Measurements from ENCODE around the gene UGT1A8. TPM values are rescaled to one million over a fixed set of nuclear protein-coding genes. Genes with fewer than 3 reads are reported as not detected.

Gene UGT1A8
- total and polyA plus RNA-seq, 2 experiments from 2014 or later = 0.45 TPM; not detected in 1

DNA sequence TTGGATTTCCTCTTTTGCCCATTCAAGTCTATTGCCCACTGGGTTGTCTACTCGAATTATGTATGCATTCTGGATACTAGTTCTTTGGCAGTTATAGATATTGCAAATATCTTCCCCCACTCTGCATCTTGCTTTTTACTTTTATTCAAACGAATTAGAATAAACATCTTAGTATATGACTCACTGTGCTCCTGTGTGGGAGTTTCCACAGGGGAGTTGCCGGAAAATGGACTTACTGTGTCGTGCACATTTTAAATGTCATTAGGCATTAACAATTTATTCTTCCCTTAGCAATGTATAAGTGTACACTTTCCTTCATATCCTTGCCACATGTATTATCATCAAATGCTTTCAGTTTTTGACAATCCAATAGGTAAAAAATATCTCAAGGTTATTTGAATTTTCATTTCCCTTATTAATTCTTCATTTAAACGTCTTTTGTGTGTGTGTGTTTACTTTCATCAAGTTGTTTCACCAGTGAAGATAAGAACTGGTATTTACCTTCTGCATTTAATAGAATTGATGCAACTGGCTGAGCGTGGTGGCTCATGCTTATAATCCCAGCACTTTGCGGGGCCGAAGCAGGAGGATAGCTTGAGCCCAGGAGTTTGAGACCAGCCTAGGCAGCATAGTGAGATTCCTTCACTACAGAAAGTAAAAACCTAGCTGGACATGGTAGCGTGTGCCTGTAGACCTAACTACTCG lies 90.7 kb downstream of the UGT1A8 start (continued):
- TF ChIP-seq, protein P1, sequence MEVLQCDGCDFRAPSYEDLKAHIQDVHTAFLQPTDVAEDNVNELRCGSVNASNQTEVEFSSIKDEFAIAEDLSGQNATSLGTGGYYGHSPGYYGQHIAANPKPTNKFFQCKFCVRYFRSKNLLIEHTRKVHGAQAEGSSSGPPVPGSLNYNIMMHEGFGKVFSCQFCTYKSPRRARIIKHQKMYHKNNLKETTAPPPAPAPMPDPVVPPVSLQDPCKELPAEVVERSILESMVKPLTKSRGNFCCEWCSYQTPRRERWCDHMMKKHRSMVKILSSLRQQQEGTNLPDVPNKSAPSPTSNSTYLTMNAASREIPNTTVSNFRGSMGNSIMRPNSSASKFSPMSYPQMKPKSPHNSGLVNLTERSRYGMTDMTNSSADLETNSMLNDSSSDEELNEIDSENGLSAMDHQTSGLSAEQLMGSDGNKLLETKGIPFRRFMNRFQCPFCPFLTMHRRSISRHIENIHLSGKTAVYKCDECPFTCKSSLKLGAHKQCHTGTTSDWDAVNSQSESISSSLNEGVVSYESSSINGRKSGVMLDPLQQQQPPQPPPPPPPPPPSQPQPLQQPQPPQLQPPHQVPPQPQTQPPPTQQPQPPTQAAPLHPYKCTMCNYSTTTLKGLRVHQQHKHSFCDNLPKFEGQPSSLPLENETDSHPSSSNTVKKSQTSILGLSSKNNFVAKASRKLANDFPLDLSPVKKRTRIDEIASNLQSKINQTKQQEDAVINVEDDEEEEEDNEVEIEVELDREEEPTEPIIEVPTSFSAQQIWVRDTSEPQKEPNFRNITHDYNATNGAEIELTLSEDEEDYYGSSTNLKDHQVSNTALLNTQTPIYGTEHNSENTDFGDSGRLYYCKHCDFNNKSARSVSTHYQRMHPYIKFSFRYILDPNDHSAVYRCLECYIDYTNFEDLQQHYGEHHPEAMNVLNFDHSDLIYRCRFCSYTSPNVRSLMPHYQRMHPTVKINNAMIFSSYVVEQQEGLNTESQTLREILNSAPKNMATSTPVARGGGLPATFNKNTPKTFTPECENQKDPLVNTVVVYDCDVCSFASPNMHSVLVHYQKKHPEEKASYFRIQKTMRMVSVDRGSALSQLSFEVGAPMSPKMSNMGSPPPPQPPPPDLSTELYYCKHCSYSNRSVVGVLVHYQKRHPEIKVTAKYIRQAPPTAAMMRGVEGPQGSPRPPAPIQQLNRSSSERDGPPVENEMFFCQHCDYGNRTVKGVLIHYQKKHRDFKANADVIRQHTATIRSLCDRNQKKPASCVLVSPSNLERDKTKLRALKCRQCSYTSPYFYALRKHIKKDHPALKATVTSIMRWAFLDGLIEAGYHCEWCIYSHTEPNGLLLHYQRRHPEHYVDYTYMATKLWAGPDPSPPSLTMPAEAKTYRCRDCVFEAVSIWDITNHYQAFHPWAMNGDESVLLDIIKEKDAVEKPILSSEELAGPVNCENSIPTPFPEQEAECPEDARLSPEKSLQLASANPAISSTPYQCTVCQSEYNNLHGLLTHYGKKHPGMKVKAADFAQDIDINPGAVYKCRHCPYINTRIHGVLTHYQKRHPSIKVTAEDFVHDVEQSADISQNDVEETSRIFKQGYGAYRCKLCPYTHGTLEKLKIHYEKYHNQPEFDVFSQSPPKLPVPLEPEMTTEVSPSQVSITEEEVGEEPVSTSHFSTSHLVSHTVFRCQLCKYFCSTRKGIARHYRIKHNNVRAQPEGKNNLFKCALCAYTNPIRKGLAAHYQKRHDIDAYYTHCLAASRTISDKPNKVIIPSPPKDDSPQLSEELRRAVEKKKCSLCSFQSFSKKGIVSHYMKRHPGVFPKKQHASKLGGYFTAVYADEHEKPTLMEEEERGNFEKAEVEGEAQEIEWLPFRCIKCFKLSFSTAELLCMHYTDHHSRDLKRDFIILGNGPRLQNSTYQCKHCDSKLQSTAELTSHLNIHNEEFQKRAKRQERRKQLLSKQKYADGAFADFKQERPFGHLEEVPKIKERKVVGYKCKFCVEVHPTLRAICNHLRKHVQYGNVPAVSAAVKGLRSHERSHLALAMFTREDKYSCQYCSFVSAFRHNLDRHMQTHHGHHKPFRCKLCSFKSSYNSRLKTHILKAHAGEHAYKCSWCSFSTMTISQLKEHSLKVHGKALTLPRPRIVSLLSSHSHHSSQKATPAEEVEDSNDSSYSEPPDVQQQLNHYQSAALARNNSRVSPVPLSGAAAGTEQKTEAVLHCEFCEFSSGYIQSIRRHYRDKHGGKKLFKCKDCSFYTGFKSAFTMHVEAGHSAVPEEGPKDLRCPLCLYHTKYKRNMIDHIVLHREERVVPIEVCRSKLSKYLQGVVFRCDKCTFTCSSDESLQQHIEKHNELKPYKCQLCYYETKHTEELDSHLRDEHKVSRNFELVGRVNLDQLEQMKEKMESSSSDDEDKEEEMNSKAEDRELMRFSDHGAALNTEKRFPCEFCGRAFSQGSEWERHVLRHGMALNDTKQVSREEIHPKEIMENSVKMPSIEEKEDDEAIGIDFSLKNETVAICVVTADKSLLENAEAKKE (CRISPR knock-in tag; IDR thresholded peaks at IDR 0.05) = no peak
- TF ChIP-seq ZNF331 (CRISPR knock-in tag; IDR thresholded peaks at IDR 0.05; ENCODE audit: low read depth) (no peak), NANOG (IDR thresholded peaks at IDR 0.05; ENCODE audit: borderline replicate concordance) (no peak), JUNB (IDR thresholded peaks at IDR 0.05; ENCODE audit: unreplicated experiment) (no peak), EZH2phosphoT487 (IDR thresholded peaks at IDR 0.05; ENCODE audit: unreplicated experiment) (no peak), EZH2 (IDR thresholded peaks at IDR 0.05; ENCODE audit: low read depth, unreplicated experiment) (no peak), ETS1 (IDR thresholded peaks at IDR 0.05) (no peak), POLR2AphosphoS5 (IDR thresholded peaks at IDR 0.05; ENCODE audit: low read depth) (no peak), CREB1 (CRISPR knock-in tag; IDR thresholded peaks at IDR 0.05; ENCODE audit: low read depth) (no peak), STAT1 (IDR thresholded peaks at IDR 0.05; ENCODE audit: unreplicated experiment) (no peak), ZNF114 (CRISPR knock-in tag; IDR thresholded peaks at IDR 0.05) (no peak)
- TF ChIP-seq, protein P2, sequence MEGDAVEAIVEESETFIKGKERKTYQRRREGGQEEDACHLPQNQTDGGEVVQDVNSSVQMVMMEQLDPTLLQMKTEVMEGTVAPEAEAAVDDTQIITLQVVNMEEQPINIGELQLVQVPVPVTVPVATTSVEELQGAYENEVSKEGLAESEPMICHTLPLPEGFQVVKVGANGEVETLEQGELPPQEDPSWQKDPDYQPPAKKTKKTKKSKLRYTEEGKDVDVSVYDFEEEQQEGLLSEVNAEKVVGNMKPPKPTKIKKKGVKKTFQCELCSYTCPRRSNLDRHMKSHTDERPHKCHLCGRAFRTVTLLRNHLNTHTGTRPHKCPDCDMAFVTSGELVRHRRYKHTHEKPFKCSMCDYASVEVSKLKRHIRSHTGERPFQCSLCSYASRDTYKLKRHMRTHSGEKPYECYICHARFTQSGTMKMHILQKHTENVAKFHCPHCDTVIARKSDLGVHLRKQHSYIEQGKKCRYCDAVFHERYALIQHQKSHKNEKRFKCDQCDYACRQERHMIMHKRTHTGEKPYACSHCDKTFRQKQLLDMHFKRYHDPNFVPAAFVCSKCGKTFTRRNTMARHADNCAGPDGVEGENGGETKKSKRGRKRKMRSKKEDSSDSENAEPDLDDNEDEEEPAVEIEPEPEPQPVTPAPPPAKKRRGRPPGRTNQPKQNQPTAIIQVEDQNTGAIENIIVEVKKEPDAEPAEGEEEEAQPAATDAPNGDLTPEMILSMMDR (conservative IDR thresholded peaks at IDR 0.05; ENCODE audit: low read depth in 2 of 2) = no peak
